Activated T-helper 17 cell treated with anti-CD3 and anti-CD28 coated beads, Interleukin-2, amount 50 U/mL, for 72 hours (primary cell): ENCODE data around the gene E4F1. TPM values are rescaled to one million over a fixed set of nuclear protein-coding genes. Genes with fewer than 3 reads are reported as not detected.

Experiments used
- ATAC-seq: fragments of 150-1000 bp; cut with Tn5 transposase; replicated peaks from 2 replicates; pipeline ENCODE4 v1.10.0; 2021; ENCODE audit warnings: mild to moderate bottlenecking, moderate library complexity
- H3K27ac Mint-ChIP-seq: one replicate; pipeline ENCODE4 v1.8.0; 2022; ENCODE audit warnings: mixed read lengths
- H3K27me3 Mint-ChIP-seq: one replicate; pipeline ENCODE4 v1.8.0; 2022; ENCODE audit warnings: mixed read lengths
- H3K36me3 Mint-ChIP-seq: one replicate; pipeline ENCODE4 v1.8.0; 2022; ENCODE audit warnings: low read depth, mild to moderate bottlenecking, mixed read lengths
- H3K4me1 Mint-ChIP-seq: one replicate; pipeline ENCODE4 v1.8.0; 2022; ENCODE audit warnings: mixed read lengths
- H3K4me3 Mint-ChIP-seq: one replicate; pipeline ENCODE4 v1.8.0; 2022; ENCODE audit warnings: mild to moderate bottlenecking, mixed read lengths
- H3K9me3 Mint-ChIP-seq: one replicate; pipeline ENCODE4 v1.8.0; 2022; ENCODE audit warnings: mixed read lengths
- total RNA-seq, 2 donors: library from RNA; stranded (reverse); gene quantifications; one replicate each; pipeline ENCODE4 v1.2.3, GENCODE V29; 2022

The E4F1 gene
- total RNA-seq, 2 donors from 2014 or later, result 20.1 to 22.8 TPM

GRCh38 chr16:2183671-2184070 is 39.7 kb upstream of the E4F1 start:
- H3K36me3 Mint-ChIP-seq, result no peaks in the 10 kb centered on the region
- no peak overlapping the region for H3K27ac Mint-ChIP-seq
- H3K4me3 Mint-ChIP-seq, result no peak overlapping the region
- no peaks in the 10 kb centered on the region for H3K4me1 Mint-ChIP-seq
- H3K27me3 Mint-ChIP-seq, result no peaks in the 10 kb centered on the region
- no peaks in the 10 kb centered on the region for H3K9me3 Mint-ChIP-seq
- no peak for ATAC-seq

GRCh38 chr16:2184346-2184745 is 39.0 kb upstream of the E4F1 start:
- H3K9me3 Mint-ChIP-seq, result no peaks in the 10 kb centered on the region
- H3K4me1 Mint-ChIP-seq, result no peaks in the 10 kb centered on the region
- H3K36me3 Mint-ChIP-seq, result no peaks in the 10 kb centered on the region
- no peak overlapping the region for H3K27ac Mint-ChIP-seq
- no peaks in the 10 kb centered on the region for H3K27me3 Mint-ChIP-seq
- H3K4me3 Mint-ChIP-seq, result no peak overlapping the region
- no peak for ATAC-seq

- Mint-ChIP-seq H3K27ac (no peak overlapping the region), H3K36me3 (no peaks in the 10 kb centered on the region), H3K4me3 (no peak overlapping the region), H3K9me3 (no peaks in the 10 kb centered on the region), H3K27me3 (no peaks in the 10 kb centered on the region), H3K4me1 (no peaks in the 10 kb centered on the region)
- no peak for ATAC-seq
These were observed 38.4 kb upstream of the E4F1 start for GRCh38 chr16:2184962-2185361.

GRCh38 chr16:2186064-2186463 is 37.3 kb upstream of the E4F1 start:
- Mint-ChIP-seq H3K27ac (no peak overlapping the region), H3K9me3 (no peaks in the 10 kb centered on the region), H3K4me1 (no peaks in the 10 kb centered on the region), H3K27me3 (no peaks in the 10 kb centered on the region), H3K4me3 (no peak overlapping the region), H3K36me3 (no peaks in the 10 kb centered on the region)
- no peak for ATAC-seq

- no peaks in the 10 kb centered on the region for H3K36me3 Mint-ChIP-seq
- no peaks in the 10 kb centered on the region for H3K27me3 Mint-ChIP-seq
- H3K9me3 Mint-ChIP-seq, result no peaks in the 10 kb centered on the region
- ATAC-seq, result no peak
- H3K27ac Mint-ChIP-seq, result no peak overlapping the region
- H3K4me3 Mint-ChIP-seq, result no peak overlapping the region
- no peaks in the 10 kb centered on the region for H3K4me1 Mint-ChIP-seq
These were observed 36.9 kb upstream of the E4F1 start for GRCh38 chr16:2186505-2186904.

GRCh38 chr16:2187212-2187611 is 36.2 kb upstream of the E4F1 start:
- H3K36me3 Mint-ChIP-seq, result no peaks in the 10 kb centered on the region
- H3K27me3 Mint-ChIP-seq, result no peaks in the 10 kb centered on the region
- no peak for ATAC-seq
- H3K4me1 Mint-ChIP-seq, result no peaks in the 10 kb centered on the region
- no peaks in the 10 kb centered on the region for H3K9me3 Mint-ChIP-seq
- H3K27ac Mint-ChIP-seq, result no peak overlapping the region
- H3K4me3 Mint-ChIP-seq, result no peak overlapping the region

- Mint-ChIP-seq H3K4me3 (no peak overlapping the region), H3K4me1 (no peaks in the 10 kb centered on the region), H3K27me3 (no peaks in the 10 kb centered on the region), H3K9me3 (no peaks in the 10 kb centered on the region), H3K36me3 (no peaks in the 10 kb centered on the region), H3K27ac (no peak overlapping the region)
- no peak for ATAC-seq
These were observed 35.0 kb upstream of the E4F1 start for GRCh38 chr16:2188395-2188794.

- H3K9me3 Mint-ChIP-seq, result no peaks in the 10 kb centered on the region
- H3K36me3 Mint-ChIP-seq, result no peaks in the 10 kb centered on the region
- H3K27me3 Mint-ChIP-seq, result no peaks in the 10 kb centered on the region
- no peak overlapping the region for H3K4me3 Mint-ChIP-seq
- ATAC-seq, result no peak
- no peaks in the 10 kb centered on the region for H3K4me1 Mint-ChIP-seq
- no peak overlapping the region for H3K27ac Mint-ChIP-seq
These were observed 34.0 kb upstream of the E4F1 start for GRCh38 chr16:2189252-2189893.

- no peaks in the 10 kb centered on the region for H3K4me1 Mint-ChIP-seq
- H3K36me3 Mint-ChIP-seq, result no peaks in the 10 kb centered on the region
- ATAC-seq, result no peak
- H3K27ac Mint-ChIP-seq, result no peak overlapping the region
- no peak overlapping the region for H3K4me3 Mint-ChIP-seq
- no peaks in the 10 kb centered on the region for H3K9me3 Mint-ChIP-seq
- peaks cover 4% of the 10 kb centered on the region for H3K27me3 Mint-ChIP-seq
These were observed 33.3 kb upstream of the E4F1 start for GRCh38 chr16:2190002-2190658.

- Mint-ChIP-seq H3K4me1 (no peaks in the 10 kb centered on the region), H3K9me3 (no peaks in the 10 kb centered on the region), H3K36me3 (no peaks in the 10 kb centered on the region), H3K27ac (no peak overlapping the region), H3K27me3 (peaks cover 4% of the 10 kb centered on the region), H3K4me3 (no peak overlapping the region)
- ATAC-seq, result no peak
These were observed 32.5 kb upstream of the E4F1 start for GRCh38 chr16:2190659-2191445.

- no peaks in the 10 kb centered on the region for H3K36me3 Mint-ChIP-seq
- H3K4me3 Mint-ChIP-seq, result no peak overlapping the region
- no peak overlapping the region for H3K27ac Mint-ChIP-seq
- no peaks in the 10 kb centered on the region for H3K4me1 Mint-ChIP-seq
- H3K9me3 Mint-ChIP-seq, result no peaks in the 10 kb centered on the region
- peaks cover 4% of the 10 kb centered on the region for H3K27me3 Mint-ChIP-seq
- no peak for ATAC-seq
These were observed 32.0 kb upstream of the E4F1 start for GRCh38 chr16:2191446-2191706.

GRCh38 chr16:2194166-2194834 is 29.1 kb upstream of the E4F1 start:
- Mint-ChIP-seq H3K9me3 (no peaks in the 10 kb centered on the region), H3K27ac (no peak overlapping the region), H3K36me3 (no peaks in the 10 kb centered on the region), H3K27me3 (peaks cover 15% of the 10 kb centered on the region), H3K4me3 (peak overlapping the region; percentile 56), H3K4me1 (no peaks in the 10 kb centered on the region)
- no peak for ATAC-seq

GRCh38 chr16:2194852-2195321 is 28.5 kb upstream of the E4F1 start:
- no peaks in the 10 kb centered on the region for H3K4me1 Mint-ChIP-seq
- H3K4me3 Mint-ChIP-seq, result peak overlapping the region; percentile 56
- H3K9me3 Mint-ChIP-seq, result no peaks in the 10 kb centered on the region
- H3K36me3 Mint-ChIP-seq, result no peaks in the 10 kb centered on the region
- H3K27me3 Mint-ChIP-seq, result peaks cover 15% of the 10 kb centered on the region
- H3K27ac Mint-ChIP-seq, result no peak overlapping the region
- peak; percentile 83 for ATAC-seq

GRCh38 chr16:2195322-2196161 is 27.8 kb upstream of the E4F1 start:
- Mint-ChIP-seq H3K4me3 (peak overlapping the region; percentile 56), H3K27ac (no peak overlapping the region), H3K9me3 (no peaks in the 10 kb centered on the region), H3K4me1 (no peaks in the 10 kb centered on the region), H3K27me3 (peaks cover 15% of the 10 kb centered on the region), H3K36me3 (no peaks in the 10 kb centered on the region)
- peak; percentile 49 for ATAC-seq
